IPS DF 19.7 (cell line): ENCODE results near the gene AKR1C1.
"Not testable (repeated sequence)": the region's sequence is repeated elsewhere in the genome, so short reads cannot be mapped to it uniquely, and the experiment has no call there.

Experiments
- DNase-seq: peaks from one replicate; pipeline ENCODE4 v3.0.0-alpha.2; 2013; ENCODE audit warnings: low read depth, low spot score

AKR1C1 gene

DNA sequence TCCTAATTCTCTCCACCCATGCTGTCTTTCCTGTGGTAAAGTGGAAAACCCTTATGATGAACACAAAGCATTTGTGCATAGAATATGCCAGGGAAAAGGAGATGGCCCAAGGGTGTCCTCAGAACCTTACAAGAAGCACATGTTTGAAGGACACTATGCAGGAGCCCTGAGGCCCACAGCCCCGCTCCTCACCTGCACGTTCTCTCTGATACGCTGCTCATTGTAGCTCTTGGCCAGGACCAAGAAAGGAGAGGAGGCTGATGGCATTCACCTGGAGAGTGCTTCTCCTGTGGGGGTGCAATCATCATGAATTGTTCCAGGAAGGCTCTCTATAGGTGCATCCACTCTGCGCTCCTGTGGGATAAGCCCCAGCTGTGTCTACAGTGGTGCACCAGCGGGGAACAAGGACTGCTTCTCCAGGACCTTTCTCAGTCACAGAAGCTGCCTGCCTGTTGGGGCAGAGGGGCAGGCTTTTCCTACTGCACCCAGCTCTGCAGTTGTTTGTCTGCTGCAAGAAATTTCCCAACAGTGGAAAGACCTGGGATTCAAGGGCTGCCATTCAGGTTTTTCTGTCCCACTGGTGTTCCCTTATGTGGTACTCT is 20.5 kb downstream of the AKR1C1 start:
- DNase-seq: no peak

DNA sequence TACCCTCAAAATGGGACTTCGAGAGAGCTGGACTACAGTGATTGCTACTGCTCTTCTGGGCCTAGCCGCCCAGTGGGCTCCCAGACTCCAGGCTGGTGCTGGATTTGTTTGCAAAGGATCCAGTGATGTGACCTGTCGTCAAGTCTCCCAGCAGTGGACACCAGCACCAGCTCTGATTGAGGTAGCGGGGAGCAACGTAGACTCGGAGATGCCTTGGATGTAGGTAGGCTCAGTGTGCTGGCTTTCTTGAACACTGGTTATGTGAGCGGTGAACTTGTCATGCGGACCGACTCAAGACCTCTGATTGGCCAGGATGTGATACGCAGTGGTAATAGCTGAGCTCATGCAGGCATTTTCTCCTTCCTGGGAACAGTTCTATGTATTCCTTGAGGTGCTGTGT is 21.0 kb downstream of the AKR1C1 start:
- DNase-seq: no peak

- DNase-seq: no peak
Observed at GRCh38 chr10:4984971-4985594, 21.9 kb downstream of the AKR1C1 start.

GRCh38 chr10:4988000-4988641 is 24.9 kb downstream of the AKR1C1 start:
- not testable (repeated sequence) for DNase-seq

- DNase-seq: no peak
Observed at GRCh38 chr10:4990217-4990616, 27.0 kb downstream of the AKR1C1 start.

GRCh38 chr10:4991463-4991862 is 28.2 kb downstream of the AKR1C1 start:
- DNase-seq: not testable (repeated sequence)

DNA sequence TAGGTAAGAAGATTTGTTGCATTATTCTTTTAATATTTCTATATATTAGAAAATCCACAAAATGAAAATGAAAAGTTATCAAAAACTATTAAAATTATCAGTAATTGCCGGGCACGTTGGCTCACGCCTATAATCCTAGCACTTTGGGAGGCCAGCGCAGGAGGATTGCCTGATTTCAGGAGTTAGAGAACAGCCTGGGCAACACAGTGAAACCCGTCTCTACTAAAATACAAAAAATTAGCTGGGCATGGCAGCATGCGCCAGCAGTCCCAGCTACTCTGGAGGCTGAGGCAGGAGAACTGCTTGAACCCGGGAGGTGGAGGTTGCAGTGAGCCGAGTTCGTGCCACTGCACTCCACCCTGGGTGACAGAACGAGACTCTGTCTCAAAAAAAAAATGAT is 29.3 kb downstream of the AKR1C1 start:
- DNase-seq: not testable (repeated sequence)

DNA sequence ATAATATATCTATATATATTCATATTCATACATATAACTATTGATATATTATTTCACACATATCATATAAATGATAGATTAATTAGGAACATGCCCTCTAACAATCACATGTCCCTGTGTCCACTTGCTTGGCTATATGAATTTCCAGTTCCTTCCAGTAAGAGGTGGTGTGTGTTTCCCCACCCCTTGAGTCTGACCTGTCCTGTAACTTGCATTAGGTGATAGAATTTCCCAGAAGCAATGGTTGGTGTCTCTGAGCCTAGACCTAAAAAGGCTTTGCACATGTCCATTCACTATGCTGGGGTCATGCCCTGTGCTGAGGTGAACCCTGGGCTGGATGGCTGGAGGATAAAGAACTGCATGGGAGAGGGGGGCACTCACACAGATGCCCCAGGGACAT is 31.0 kb downstream of the AKR1C1 start:
- not testable (repeated sequence) for DNase-seq

DNA sequence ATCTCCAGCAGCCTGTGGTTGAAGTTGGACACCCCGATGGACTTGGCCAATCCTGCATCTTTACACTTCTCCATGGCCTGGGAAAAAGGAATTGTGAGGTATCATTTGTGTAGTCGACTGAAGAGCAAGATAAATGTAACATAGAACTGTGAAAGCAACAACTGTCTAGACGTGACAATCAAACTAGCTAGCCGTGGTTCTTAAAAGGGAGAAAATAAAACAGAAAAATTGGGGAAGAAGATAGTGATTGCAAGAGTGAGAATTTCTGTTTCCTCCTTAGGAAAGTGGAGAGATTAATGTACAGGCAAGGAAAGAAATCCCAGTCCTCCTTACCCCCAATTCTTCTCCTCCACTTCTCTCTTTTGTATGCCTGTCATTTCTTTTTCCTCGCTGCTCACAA is 35.5 kb downstream of the AKR1C1 start:
- DNase-seq: no peak

DNA sequence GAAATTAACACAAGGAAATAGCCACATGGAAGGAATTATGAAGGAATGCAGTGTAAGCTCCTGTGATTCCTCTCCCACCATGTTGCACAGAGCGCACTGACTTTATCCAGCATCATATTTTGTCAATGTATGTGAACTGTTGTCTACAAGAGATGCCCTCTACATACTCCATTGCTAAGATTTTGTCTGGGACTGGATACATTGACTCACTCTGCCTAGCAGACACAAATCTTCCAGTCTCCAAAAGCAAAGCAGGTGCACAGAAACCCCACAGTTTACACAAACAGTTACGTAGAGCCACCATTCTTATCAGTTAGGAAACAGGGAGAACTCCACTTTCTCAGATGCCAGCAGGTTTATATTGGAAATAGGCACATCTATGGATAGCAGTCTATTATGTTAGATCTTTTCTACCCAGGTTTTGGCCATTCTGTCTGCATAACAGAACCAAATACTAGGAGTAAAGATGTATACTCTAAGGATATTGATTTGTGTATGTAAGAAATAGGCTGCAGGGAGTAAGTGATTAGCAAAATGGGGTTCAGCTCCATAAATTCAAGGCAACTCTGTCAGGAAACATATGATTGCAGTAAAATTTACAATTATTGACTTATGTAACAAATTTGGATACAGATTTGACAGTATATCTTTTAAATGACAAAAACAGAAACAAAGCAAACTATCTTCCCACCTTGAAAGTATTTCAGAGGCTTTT is 39.0 kb downstream of the AKR1C1 start:
- no peak for DNase-seq

GRCh38 chr10:5003127-5004029 is 40.2 kb downstream of the AKR1C1 start, which contains the start of gene AKR1C2:
Gene AKR1C2 (minus strand): TSS chr10:5003857. CDS start chr10:5003835, 22 bp downstream.
- DNase-seq: not testable (repeated sequence)

GRCh38 chr10:5004030-5004385 is 40.8 kb downstream of the AKR1C1 start:
- not testable (repeated sequence) for DNase-seq

DNA sequence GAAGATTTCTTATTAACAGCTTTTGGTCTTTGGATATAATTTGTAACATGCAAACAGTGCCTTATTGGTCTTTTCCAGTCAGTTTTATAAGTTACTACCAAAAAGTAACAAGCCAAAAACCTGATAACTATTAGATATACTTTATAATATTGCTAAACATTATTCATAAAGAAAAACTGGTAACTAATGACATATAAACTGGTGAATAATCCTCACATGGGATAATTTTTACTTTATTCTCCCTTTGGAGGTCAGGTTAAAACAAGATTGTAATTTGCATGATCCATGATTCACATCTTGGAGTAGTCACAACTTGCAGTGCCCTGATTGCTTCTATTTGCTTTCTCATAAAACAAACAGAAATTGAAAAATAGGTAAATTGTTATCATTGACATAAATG is 41.3 kb downstream of the AKR1C1 start:
- not testable (repeated sequence) for DNase-seq

DNA sequence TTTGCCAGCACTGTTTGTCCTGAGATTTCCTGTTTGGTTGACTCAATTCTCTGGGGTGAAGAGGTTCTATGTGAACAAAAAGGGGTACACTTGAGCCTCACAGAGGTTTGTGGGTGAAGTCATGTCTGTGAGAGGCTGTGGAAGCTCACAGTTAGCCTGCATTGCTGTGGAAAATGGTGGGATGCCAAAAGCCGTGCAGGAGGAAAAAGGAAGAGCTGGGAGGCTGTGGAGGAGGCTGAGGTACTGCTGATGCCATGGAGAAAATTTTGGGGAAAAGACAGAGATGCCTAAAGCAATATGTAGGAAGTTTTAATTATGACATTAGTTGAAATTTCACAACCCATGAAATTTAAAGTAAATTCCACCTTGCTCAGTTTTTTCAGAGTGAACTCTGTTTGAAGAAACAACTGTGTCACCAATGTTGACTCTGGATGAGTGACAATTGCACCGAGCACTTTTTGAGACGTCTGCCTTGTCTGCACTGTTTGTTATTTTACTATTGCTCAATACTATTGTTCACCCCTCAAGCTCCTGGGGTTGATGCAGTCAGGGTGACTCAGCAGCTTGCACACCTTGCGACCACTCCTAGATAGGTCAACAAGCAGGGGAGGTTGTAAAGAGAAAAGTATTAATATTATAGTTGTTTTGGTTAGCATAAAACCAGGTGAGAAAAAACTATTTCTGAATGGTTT is 45.8 kb downstream of the AKR1C1 start:
- DNase-seq: not testable (repeated sequence)

GRCh38 chr10:5010043-5010442 is 46.8 kb downstream of the AKR1C1 start:
- DNase-seq: not testable (repeated sequence)

- not testable (repeated sequence) for DNase-seq
Observed at GRCh38 chr10:5011392-5011791, 48.2 kb downstream of the AKR1C1 start.

DNA sequence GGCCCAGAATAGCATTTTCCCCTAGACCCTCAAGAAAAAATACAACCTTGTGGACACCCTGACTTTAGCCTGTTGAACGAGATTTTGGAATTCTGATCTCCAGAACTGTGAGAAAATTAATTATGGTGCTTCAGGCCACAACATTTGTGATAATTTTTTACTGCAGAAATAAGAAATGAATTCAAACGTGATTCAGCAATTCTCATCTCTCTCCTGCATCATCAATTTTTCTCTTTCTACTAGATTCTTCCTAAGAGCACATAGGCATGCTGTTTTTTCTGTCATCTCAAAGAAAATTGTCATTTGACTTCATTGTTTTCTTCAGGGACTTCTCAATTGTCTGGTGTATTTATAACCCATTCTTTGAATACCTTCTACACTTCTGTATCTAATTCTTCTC is 49.4 kb downstream of the AKR1C1 start:
- no peak for DNase-seq

GRCh38 chr10:5013385-5013784 is 50.2 kb downstream of the AKR1C1 start:
- DNase-seq: no peak

GRCh38 chr10:5014200-5014910 is 51.1 kb downstream of the AKR1C1 start:
- DNase-seq: not testable (repeated sequence)

- DNase-seq: no peak
Observed at GRCh38 chr10:5014936-5015335, 51.7 kb downstream of the AKR1C1 start.
